Cerebellar nuclear complex (tissue), 1 donor: ENCODE measurements around the gene BAZ2A.
A peak's percentile ranks its signal among the peaks of the same experiment; 100 is the strongest.

ENCODE experiments used
- DNase-seq, 2 experiments: peaks; one replicate each; lab custom pipeline; 2025; lab: John Stamatoyannopoulos, UW

The BAZ2A gene

DNA sequence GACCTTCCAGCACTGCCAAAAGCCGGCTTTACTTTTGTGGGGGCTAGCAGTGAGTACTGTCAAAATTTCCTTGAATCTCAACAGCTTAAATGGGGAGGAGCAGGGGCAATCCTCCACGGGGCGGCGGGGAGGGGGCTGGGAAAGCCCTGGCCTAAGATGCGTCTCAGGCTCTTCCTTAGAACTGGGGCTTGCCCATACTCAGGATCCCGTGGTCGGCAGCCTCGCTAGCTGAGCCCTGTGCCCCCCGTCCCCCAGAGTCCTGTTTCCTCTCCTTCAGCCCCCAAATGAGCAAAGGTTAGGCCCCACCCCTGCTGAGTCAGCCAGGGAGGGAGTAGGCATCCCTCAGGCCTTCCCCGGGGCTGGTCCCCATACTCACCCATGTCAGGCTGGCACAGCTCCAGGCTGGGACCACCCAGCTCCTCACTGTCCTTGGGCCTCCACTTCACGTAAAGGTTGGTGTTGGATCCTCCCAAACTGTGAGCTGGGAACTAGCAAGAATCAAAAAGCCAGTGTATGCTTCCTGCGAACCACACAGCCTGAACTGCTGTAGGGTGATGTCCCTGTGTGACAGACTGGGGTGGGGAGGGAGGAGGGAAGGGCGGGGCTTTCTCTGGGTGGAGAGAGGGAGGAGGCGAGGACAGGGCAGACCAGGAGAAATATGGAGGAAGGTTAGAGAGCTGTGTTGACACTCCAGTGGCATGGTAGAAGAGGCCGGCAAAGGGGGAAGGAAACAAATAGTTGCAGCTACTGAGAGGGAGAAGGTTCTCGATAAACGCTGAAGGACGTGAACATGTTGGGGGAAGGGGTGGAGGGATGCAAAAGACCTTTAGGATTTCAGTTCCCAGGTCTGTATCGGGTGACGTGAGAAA is 5.9 kb upstream of the BAZ2A start:
- peak; percentile 57 to 60 for DNase-seq

DNA sequence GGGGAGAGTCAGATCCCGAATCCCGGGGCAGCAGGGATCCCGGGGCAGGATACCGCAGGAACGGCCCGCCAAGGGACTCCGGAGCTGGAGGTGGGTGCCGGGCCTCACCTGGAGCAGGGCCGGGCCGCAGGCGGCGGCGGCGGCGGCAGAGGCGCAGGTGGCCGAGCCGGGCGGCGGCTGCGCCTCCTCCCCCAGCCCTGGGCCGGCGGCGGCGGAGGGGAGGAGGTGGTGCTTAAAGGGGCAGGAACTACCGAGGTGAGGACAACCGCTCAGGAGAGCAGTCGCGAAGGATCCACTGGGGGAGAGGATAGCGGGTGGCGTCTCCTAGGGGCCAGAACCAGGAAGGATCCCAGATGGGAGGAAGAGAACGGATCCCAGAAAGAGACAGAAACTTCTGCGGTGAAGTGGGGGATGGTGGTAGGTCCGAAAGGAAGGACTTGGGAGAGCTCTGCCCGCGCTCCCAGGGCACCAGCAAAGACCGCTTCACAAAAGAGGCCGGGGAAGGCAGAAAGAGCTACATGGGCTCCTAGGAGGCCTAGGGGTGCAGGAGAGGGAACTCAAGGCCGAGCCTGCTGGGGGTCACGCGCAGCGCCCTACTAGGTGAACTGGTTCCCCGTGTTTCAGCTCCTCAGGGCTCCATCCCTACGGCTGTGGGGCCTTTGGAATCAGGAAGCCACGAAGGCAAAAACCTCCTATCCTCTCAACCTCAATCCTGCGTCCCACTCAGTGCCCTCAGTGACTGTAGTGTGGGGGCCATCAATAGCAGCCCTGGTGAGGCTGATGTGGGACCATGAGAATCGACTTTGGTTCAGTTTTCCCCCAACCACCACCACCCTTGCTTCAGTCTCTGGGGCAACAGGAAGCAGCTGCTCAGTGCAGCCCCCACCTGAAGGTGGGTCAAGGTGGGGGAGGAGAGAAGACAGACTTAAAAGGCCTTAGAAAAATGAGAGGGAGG is 5.0 kb upstream of the BAZ2A start:
- DNase-seq: peak; percentile 39 to 40

DNA sequence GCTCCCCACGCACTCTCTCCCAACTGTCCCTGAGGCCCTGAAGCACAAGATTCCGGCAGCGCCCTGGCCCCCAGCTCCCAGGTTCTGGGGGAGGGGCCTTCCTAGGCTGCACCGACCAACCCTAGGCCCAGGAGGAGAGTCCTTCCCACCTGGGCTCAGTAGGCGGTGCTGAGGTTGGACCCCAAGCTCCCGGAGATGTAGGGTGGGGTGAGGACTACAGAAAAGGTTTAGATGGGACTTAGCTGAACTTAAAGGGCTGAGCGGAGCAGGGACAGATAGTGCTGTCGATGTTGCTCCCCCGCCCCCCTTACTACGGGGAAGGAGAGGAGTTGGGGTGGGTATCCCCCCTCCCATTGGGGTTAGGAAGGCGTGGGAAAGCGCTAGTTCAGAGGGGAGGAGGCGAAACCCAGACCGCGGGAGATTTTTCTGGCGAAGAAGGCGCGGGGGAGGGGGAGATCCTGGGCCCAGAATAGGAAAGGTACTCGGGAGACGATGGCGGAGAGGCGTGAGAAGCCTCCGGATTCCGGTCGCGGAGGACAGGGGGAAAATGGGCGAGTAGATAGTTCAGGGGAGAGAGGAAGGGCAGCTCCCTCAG is 4.2 kb upstream of the BAZ2A start:
- no peak for DNase-seq

DNA sequence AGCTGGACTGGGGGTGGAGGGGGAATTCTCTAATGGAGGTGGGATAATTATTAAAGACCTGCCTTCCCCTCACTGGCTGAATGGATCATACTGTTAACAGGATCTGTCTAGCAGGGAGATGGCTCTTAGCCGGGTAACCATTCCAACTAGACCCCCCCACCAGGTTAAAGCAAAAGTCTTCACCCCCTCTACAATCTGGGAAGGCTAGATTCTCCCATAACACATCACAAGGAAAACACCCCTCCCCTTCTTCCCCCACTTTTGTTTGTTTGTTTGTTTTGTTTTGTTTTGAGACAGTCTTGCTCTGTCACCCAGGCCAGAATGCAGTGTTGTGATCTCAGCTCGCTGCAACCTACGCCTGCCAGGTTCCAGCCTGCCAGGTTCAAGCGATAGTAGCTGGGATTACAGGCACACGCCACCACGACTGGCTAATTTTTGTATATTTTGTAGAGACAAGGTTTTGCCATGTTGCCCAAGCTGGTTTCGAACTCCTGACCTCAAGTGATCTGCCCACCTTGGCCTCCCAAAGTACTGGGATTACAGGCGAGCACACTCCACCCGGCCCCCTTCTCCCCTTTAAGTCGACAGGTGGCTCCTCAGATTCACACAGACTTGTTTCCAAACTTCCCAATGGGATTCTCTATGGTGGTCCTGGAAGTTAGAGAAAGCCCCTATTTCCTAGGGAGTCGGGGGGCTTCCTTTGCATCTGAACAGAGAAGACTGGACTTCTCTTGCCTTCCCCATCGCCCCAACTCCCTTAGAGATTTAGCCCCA is 3.5 kb upstream of the BAZ2A start:
- no peak for DNase-seq

- no peak for DNase-seq
These were observed 2.8 kb upstream of the BAZ2A start for GRCh38 chr12:56632701-56633467.

DNA sequence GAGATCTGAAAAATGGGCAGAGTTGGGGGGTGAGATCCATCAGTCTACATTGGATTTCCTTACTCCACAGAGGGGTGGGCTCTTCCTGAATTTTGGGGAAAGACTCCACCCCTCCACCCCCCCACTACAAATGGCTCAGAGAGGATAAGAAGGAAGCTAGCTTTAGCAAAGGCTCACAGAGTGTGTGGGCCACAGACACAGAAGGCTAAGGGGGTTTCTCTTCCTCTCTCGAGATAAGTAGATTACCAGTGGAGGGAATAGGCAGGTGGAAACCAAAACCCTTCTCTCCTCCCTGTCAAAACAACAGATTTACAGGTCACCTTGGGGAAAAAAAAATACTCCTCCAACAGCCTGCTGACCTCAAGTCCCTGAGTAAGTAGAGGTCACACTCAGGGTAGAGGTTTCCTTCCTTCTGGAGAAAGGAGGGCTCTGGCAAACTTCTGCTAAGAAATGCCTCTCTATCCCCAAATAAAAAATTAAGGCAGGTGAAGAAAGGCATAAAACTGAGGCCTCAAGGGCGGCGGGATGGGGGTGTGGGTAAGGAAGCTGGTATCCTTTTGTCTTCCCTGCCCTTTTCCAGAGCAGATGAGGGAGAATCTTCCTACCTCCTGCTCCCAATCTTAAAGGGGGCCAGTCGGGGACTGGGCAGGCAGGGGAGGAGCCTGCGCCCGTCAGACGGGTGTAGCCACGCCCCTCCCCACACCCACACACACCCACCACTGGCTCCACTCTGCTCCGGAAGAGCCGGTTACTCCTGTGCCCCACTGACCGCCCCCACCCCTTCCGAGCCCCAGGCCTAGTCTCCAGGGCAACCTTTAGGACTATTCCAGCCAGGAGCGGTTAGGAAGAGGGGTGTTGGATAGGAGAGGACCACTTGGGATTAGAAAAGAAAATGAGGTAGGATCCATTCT is 1.9 kb upstream of the BAZ2A start:
- DNase-seq: no peak

DNA sequence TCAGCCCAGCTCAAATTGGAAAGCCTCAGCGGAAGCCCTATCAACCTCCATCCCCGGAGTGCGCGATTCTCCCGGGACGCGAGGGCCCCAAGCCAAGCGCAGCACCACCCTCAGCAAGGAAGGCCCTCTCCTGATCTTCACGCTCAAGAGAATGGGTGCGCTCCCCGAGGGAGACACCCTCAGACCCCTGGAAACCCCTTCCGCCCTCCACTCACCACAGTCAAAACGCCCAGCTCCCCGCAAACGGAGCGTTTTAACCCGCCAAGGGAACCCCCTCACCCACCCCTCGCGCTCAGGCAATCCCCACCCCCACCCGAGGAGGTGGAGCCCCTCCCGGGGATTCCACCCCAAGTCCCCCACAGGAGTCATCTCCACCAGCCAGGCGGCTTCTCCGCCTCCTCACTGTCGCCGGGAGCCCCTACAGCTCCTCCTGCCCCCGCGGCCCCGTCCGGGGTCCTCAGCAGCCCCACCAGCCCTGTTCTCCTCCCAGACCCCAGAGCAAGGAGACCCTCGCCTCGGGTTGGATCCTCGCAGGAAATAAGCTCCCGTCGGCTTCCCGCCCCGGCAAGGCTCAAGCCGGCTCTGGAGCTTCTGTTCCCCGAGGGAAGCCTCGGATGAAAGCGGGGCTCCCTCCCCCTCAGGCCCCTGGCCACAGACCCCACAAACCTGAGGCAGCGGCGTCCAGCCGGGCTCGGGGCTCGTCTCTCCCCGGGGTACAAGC is 507 bp downstream of the BAZ2A start:
- no peak for DNase-seq

DNA sequence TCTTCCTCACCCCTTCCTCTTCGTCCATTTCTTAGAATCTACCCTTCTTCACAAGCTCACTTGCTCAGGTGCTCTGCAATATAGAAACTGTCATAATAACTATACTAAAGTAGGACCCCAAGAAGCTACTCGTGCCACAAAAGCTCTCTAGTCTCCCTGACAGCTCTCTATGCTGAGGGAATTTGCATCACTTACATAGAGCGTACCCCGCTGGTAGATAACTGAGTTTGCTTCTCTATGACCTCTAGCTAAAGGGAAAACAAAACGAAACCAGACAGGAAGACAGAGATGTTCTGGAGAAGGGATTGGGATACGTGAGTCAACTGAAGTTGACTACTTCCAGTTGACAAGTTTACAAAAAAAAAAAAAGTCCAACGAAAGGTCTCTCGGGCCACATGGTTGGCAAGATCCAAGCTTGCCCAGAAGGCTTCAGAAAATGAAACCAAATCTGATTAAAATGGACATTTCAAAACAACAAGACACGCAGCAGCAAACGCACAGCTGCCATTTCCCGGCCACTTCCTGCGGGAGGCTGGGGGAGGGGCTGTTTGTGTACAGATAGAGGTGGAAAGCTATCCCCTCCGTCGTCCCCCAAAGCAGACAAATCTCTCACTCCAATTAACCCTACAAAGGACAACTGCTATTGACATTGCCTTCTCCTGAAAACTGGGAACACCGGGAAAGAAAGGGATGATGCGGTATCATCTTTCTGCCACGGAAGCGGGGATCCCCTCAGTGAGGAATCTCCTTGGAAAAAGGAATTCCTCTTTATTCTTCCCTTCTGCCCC is 1.3 kb downstream of the BAZ2A start:
- peak in 1 of 2 experiments; percentile 14 for DNase-seq

GRCh38 chr12:56626701-56627100 is 3.4 kb downstream of the BAZ2A start:
- no peak for DNase-seq

- DNase-seq: no peak
These were observed 7.6 kb downstream of the BAZ2A start for GRCh38 chr12:56622535-56622934.

DNA sequence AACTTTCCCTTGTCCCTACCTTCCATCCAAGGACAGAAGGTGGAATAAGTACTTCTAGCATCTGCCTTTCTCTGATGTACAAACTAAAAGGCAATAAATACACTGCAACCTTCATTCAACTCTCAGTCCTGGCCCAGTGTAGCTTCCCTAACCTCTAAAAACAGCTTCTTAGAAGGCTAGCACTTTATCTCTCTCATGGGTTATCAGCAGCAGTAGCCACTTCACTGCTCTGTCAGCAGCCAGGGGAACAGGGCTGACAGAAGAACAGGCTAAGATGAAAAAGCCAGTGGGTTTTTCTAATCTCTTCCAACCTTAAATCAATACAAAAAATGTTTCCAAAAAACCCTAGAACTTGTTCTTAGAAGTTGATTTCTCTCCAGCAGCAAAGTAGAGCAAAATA is 13.2 kb downstream of the BAZ2A start:
- DNase-seq: no peak

GRCh38 chr12:56616244-56616643 is 13.9 kb downstream of the BAZ2A start:
- no peak for DNase-seq

DNA sequence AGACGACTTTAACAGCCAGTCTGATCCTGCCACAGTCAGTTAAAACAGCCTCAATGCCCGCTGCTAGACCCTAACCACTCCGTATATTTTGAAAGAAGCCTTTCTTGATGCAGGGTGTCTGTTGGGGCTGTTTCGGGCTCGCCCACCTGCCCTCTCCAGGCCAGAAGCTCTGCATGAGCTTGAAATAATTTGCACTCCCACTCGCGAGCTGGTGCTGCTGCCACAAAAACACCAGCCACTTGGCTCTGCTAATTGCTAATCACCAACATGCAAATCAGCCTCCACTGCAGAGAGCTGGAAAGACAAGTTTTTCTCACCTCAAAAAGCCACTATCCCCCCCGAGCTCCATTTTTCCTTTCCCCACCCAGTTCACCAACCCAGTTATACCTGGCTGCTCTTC is 15.5 kb downstream of the BAZ2A start:
- no peak for DNase-seq

DNA sequence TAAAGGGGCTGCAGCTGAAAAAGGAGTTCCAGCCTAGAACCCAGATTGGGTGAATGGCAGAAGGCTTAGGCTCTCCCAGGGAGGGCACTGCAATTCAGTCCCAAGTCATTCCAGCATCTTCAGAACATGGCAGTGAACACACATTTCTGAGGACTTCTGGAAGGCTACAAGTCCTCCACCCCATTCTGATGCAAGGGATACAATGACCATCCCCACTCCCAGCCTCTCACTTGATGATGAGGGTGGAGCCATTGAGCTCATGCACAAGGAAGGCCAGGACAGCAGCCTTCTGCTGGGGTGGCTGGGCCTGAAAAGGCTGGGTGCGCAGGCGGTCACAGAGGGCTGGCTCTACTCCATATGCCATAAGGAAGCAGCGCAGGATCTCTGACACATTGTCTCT is 25.8 kb downstream of the BAZ2A start:
- DNase-seq: no peak

- DNase-seq: no peak
These were observed 27.9 kb downstream of the BAZ2A start for GRCh38 chr12:56602239-56602638.

DNA sequence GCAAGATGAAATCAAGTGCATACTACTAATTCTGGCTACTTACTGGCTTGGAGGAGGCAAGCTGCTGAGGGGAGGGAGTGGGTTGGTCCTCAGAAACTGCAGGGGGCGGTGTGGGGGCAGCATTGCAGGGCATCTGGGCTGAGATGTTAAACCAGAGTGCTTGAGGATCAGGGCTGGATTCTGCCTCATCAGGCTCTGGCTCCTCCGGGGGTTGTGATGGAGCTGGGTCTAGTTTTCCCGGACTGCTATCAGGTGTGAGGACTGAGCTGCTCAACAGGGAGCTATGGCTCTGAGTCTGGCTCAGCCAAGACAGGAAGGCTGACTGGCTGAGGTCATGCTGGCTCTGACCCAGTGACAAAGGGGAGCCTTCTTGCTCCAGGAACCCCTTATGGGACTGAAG is 28.6 kb downstream of the BAZ2A start:
- DNase-seq: no peak

GRCh38 chr12:56600753-56601152 is 29.4 kb downstream of the BAZ2A start:
- DNase-seq: no peak

DNA sequence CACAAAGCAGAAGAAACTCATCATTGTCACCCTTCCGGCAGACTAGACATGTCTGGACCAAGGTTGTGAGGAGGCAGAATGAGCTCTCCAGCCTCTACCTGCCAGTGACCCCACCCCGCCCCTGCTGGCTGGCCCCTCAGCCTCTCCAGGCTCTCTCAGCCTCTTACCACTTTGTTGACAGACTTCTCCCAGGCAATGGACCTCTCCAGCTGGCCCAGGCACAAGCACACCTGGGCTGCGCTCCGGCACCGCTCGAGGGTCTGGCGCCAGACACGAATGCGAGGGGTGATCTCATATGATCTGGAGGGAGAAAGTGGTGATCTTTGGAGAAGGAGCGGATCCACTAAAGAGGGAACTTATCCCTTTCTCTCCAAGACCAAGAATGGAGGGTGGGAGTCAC is 30.3 kb downstream of the BAZ2A start:
- no peak for DNase-seq
